SK-N-SH (cell line): ENCODE measurements around the gene CDH4.

Experiments
- CTCF ChIP-seq: fragments of 200-600 bp; sonication (generic); IDR thresholded peaks from 2 replicates; pipeline ENCODE4 v1.6.1; 2017; ENCODE audit warnings: antibody characterized with exemption, mild to moderate bottlenecking, moderate library complexity
- EZH2phosphoT487 ChIP-seq: fragments of 200-600 bp; sonication (generic); IDR thresholded peaks from 2 replicates; pipeline ENCODE4 v1.6.1; 2017; ENCODE audit warnings: low read depth, mixed run types, mild to moderate bottlenecking, antibody characterized with exemption, moderate library complexity, borderline replicate concordance
- FOXM1 ChIP-seq: IDR thresholded peaks from 2 replicates; pipeline ENCODE4 v1.4.0; 2012; ENCODE audit warnings: low read depth, mild to moderate bottlenecking
- MXI1 ChIP-seq: IDR thresholded peaks from 2 replicates; pipeline ENCODE4 v1.6.1; 2012; ENCODE audit warnings: mild to moderate bottlenecking, low read depth, low read length, improper control_type of control experiment
- PBX3 ChIP-seq: IDR thresholded peaks from 2 replicates; pipeline ENCODE4; 2012
- RCOR1 ChIP-seq: fragments of 150-350 bp; IDR thresholded peaks from 2 replicates; pipeline ENCODE4 v1.6.1; 2017; ENCODE audit warnings: antibody characterized with exemption, low read length
- SMC3 ChIP-seq: IDR thresholded peaks from 2 replicates; pipeline ENCODE4 v1.6.1; 2012; ENCODE audit warnings: low read depth, low read length, improper control_type of control experiment

- TF ChIP-seq MXI1 (no peak), FOXM1 (no peak), SMC3 (no peak), CTCF (no peak), EZH2phosphoT487 (no peak), PBX3 (no peak), RCOR1 (no peak)
Measured at GRCh38 chr20:61646453-61646852, 394.4 kb downstream of the CDH4 start.
